ENCODE data around the gene CLDN22.

CLDN22 gene

DNA sequence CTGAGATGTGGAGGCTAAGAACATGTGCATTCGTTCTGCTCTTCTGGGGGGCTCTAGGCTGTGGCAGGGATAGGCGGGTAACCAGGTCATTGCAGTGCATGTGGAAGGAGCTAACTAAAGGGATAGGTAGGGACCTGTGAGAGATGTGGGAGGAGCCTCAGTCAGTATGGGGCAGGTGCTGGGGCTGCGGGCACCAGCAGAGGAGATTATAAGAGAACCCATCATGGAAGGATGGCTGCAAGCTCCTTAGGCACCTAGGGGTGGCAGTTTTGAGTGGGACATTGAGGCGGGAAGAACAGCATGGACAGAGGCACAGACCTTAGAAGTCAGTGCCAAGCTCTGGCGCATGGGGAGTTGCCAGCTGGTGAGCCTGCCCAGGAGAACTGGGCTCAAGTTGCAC, 7.2 kb downstream of the CLDN22 start:
- DNase-seq (ENCODE audit: low read depth) = no peak
- TF ChIP-seq, protein P1, sequence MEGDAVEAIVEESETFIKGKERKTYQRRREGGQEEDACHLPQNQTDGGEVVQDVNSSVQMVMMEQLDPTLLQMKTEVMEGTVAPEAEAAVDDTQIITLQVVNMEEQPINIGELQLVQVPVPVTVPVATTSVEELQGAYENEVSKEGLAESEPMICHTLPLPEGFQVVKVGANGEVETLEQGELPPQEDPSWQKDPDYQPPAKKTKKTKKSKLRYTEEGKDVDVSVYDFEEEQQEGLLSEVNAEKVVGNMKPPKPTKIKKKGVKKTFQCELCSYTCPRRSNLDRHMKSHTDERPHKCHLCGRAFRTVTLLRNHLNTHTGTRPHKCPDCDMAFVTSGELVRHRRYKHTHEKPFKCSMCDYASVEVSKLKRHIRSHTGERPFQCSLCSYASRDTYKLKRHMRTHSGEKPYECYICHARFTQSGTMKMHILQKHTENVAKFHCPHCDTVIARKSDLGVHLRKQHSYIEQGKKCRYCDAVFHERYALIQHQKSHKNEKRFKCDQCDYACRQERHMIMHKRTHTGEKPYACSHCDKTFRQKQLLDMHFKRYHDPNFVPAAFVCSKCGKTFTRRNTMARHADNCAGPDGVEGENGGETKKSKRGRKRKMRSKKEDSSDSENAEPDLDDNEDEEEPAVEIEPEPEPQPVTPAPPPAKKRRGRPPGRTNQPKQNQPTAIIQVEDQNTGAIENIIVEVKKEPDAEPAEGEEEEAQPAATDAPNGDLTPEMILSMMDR (IDR thresholded peaks at IDR 0.05; ENCODE audit: control insufficient read depth, extremely low read depth, insufficient read depth) = no peak
- no peak overlapping the region for H3K4me3 ChIP-seq (ENCODE audit: low read depth, low read length)

DNA sequence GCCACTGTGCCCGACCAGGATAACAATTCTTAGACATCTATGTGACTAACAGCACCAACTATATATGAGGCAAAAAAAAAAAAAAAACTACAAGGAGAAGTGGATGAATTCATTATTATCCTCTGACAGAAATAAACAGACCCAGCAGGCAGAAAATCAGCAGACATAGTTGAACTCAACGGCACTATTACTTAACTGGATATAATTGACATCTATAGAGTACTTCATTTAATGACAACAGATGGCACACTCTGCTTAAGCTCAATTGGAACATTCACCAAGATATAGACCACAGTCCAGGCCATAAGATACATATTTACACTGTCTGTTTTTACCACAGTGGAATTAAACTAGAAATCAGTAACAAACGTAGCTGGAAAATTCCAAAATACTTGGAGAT, 13.3 kb downstream of the CLDN22 start:
- no peak for DNase-seq (ENCODE audit: low read depth)
- TF ChIP-seq, protein P1 (IDR thresholded peaks at IDR 0.05; ENCODE audit: control insufficient read depth, extremely low read depth, insufficient read depth) = no peak
- no peak overlapping the region for H3K4me3 ChIP-seq (ENCODE audit: low read depth, low read length)

DNA sequence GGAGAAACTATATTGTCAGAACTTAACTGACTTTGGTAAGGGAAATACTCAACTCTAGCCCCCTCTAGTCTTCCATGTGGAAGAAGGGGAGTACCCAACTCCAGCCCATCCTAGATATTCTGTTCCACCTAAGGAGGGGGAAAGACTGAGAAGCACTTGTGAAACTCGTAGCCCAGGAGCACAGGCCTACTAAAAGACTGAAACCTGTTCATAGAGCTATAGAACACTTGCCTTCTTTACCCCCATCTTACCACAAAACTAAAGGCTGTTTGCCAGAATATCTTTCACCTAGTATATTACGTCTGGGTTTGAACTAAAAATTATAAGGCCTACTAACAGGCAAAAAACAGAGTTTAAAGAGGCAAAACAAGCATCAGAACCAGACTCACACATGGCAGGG, 15.5 kb downstream of the CLDN22 start:
- no peak for DNase-seq (ENCODE audit: low read depth)
- TF ChIP-seq, protein P1 (IDR thresholded peaks at IDR 0.05; ENCODE audit: control insufficient read depth, extremely low read depth, insufficient read depth) = no peak
- H3K4me3 ChIP-seq (ENCODE audit: low read depth, low read length) = no peak overlapping the region

GRCh38 chr4:183304067-183304466, 16.0 kb downstream of the CLDN22 start:
- no peak overlapping the region for H3K4me3 ChIP-seq (ENCODE audit: low read depth, low read length)
- no peak for DNase-seq (ENCODE audit: low read depth)
- TF ChIP-seq, protein P1 (IDR thresholded peaks at IDR 0.05; ENCODE audit: control insufficient read depth, extremely low read depth, insufficient read depth) = no peak

GRCh38 chr4:183303301-183303700, 16.8 kb downstream of the CLDN22 start:
- DNase-seq (ENCODE audit: low read depth) = no peak
- H3K4me3 ChIP-seq (ENCODE audit: low read depth, low read length) = no peak overlapping the region

GRCh38 chr4:183300655-183301054, 19.4 kb downstream of the CLDN22 start:
- no peak for DNase-seq (ENCODE audit: low read depth)
- H3K4me3 ChIP-seq (ENCODE audit: low read depth, low read length) = no peak overlapping the region
- TF ChIP-seq, protein P1 (IDR thresholded peaks at IDR 0.05; ENCODE audit: control insufficient read depth, extremely low read depth, insufficient read depth) = no peak

More at GRCh38 chr4:183303301-183303700, 16.8 kb downstream of the CLDN22 start:
- TF ChIP-seq, protein P1 (IDR thresholded peaks at IDR 0.05; ENCODE audit: control insufficient read depth, extremely low read depth, insufficient read depth) = no peak

DNA sequence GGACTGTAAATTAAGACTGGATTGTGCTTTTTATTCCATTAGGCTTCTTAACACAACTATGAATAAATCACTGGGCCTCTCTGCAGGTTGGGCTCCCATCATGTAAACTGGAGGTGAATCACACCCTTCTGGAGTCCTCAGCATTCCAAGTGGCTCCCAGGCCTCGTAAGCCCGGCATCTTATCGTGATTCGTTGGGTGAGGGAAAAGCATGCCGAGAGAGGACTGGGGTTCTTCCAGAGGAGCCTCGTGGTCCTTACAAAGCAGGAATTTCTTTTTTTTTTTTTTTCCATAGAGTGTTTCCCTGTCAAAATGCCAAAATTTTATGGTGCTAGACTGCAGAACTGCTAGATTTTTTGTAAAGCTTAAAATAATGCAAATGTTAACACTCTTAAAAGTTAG, 20.0 kb downstream of the CLDN22 start:
- TF ChIP-seq, protein P1 (IDR thresholded peaks at IDR 0.05; ENCODE audit: control insufficient read depth, extremely low read depth, insufficient read depth) = no peak
- DNase-seq (ENCODE audit: low read depth) = no peak
- H3K4me3 ChIP-seq (ENCODE audit: low read depth, low read length) = no peak overlapping the region

Data from LNCaP clone FGC (cell line).